Keratinocyte (primary cell): Measurements from ENCODE around the gene TENM3.

Experiments
- EZH2 ChIP-seq: IDR thresholded peaks from one replicate; pipeline ENCODE4 v1.6.1; 2012; ENCODE audit warnings: inconsistent platforms, mild to moderate bottlenecking, low read length, moderate library complexity
- TF ChIP-seq, protein P1 (sequence below), 3 experiments: IDR thresholded peaks in 1 of 3; conservative IDR thresholded peaks in 1 of 3; optimal IDR thresholded peaks in 1 of 3; 2 replicates in 2 of 3; 3 replicates in 1 of 3; pipeline versions ENCODE3 to v1.5.1; 2011; ENCODE audit warnings: low read length in 3 of 3, mild to moderate bottlenecking in 3 of 3, moderate library complexity in 2 of 3, control low read depth in 1 of 3, inconsistent platforms in 1 of 3; ENCODE audit not compliant: insufficient read depth in 2 of 3; ENCODE audit errors: extremely low read depth in 1 of 3

DNA sequence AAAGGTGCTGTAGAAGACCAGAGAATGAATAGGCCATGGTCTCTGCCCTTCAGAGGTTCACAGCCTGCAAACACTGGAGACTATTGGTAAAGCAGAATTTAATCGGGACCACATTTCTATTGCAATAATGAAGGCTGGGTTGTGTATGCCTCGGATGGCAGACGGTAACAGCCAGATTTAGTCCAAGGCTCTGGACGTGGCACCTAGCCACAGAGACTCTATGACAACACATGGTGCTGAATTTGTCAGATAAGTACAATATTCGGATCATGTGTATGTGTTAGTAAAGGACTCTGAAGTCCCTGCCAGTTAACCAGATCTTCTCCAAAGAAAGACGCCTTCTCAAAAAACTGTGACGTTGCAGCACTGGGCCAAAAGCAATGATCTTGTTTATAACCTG lies 545.0 kb downstream of the TENM3 start:
- TF ChIP-seq, protein P1, sequence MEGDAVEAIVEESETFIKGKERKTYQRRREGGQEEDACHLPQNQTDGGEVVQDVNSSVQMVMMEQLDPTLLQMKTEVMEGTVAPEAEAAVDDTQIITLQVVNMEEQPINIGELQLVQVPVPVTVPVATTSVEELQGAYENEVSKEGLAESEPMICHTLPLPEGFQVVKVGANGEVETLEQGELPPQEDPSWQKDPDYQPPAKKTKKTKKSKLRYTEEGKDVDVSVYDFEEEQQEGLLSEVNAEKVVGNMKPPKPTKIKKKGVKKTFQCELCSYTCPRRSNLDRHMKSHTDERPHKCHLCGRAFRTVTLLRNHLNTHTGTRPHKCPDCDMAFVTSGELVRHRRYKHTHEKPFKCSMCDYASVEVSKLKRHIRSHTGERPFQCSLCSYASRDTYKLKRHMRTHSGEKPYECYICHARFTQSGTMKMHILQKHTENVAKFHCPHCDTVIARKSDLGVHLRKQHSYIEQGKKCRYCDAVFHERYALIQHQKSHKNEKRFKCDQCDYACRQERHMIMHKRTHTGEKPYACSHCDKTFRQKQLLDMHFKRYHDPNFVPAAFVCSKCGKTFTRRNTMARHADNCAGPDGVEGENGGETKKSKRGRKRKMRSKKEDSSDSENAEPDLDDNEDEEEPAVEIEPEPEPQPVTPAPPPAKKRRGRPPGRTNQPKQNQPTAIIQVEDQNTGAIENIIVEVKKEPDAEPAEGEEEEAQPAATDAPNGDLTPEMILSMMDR (optimal IDR thresholded peaks at IDR 0.05 in 1 of 3, IDR thresholded peaks at IDR 0.05 in 1 of 3, conservative IDR thresholded peaks at IDR 0.05 in 1 of 3; ENCODE audit: extremely low read depth in 1 of 3, insufficient read depth in 2 of 3, low read length in 3 of 3) = no peak
- TF ChIP-seq EZH2 = no peak
